CD4-positive, alpha-beta T cell treated with Interleukin-2 at 100 ng/mL for 4 hours (primary cell): ENCODE measurements around the gene LGR6.
"Not testable (repeated sequence)": the region's sequence is repeated elsewhere in the genome, so short reads cannot be mapped to it uniquely, and the experiment has no call there.

Experiments used
- DNase-seq: peaks from one replicate; pipeline ENCODE4 v3.0.0-alpha.2; 2020; ENCODE audit warnings: low spot score

Gene LGR6

DNA sequence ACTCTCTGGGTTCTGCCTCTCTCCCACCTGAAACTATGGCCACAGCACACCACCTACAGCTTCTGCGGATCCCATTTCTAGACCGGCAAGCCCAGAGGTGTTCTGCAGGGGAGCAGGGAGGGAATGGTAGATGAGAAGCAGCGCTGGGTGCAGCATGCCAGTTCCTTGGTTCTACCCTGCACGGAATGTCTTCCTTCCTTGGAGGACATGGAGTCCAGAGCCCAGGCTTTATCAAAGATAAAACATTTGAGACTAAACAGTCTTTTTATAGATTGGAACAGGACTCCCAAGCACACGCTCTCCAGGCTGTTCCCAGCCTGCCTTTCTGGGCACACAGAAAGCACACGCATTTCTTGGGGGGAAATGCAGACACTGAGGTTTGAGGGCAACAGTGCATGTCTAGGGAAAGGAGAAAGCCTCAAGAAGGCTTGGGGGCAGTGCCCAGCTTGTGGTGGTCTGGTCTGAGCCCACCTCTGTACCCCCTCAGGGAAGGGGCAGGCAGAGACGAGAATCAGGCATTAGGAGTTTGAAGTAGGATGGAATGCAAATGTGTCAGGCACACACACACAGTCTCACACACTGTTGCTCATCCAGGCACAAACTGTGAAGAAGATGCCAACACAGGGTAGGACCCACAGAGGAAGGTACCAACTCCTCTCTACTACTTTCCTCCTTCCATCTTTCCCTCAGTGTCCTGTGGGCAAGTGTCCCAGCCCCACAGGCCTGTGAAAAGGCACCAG lies 29.7 kb downstream of the LGR6 start:
- DNase-seq = no peak

DNA sequence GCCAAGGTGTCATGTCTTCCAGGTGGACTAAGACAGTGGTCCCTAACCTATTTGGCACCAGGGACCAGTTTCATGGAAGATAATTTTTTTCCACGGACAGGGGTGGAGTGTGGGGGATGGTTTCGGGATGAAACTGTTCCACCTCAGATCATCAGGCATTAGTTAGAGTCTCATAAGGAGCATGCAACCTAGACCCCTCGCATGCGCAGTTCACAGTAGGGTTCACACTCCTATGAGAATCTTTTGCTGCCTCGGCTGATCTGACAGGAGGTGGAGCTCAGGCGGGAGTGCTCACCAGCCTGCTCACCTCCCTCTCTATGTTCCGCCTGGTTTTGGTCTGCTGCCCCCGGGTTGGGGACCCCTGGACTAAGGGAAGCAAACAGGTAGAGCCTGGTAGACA lies 30.9 kb downstream of the LGR6 start:
- DNase-seq = no peak

DNA sequence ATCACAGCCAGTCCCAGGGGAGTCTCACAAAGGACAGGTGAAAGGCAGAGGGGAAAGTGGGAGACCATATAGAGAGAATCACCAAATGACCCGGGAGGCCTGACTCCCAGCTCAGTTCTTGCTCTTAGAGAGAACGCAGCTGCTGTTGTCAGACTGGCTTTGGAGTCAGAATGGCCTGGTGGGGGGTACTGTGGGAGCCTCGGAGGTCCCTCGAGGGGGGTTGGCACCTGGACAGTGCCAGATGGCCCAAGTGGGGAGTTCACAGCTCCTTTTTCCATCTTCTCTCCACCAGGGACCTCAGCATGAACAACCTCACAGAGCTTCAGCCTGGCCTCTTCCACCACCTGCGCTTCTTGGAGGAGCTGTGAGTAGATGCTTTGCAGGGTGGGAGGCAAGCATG lies 31.5 kb downstream of the LGR6 start:
- no peak for DNase-seq

DNA sequence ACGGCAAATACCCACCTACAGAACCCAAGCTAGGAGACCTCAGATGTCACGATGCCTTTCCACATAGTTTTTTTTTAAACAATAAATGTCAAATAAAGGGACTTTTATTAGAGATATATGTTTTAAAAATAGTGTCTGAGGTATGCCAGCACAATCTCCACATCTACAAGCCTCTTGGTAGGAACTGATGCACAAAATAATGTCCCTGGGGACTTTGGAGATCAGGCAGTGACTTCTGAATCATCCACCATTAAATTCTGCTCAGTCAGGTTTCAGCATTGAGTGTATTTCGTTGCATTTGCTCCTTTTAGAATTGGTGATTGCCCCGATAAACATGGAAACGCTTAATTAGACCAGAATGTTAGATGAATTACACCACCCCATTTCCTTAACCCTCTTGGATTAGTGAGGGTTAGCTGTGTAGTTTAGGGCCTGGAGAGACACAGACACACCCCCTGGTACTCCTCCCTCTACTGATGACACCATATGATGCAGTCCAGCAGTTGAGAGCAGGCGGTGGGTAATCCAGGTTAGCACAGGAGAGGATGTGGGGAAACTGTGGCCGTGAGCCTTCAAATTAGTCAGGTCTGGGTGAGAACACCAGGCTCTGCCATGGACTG lies 33.6 kb downstream of the LGR6 start:
- DNase-seq = no peak

DNA sequence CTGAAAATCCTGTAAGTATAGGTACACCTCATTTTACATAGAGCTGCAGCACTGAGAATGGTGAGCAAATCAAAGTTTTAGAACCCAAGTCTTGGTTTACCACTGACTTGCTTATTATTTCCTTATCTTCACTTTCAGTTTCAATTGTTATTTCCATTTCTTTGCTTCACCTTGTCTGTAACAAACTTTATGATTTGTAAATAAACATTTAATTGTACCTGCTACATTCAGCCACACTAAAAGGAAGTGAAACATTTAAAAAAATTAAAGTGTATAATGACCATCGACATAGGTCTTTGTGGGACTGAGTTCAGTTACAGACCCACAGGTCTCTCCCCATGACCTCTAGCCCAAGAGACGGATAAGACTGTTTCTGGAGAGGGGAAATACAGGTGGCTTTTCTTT lies 34.4 kb downstream of the LGR6 start:
- no peak for DNase-seq

DNA sequence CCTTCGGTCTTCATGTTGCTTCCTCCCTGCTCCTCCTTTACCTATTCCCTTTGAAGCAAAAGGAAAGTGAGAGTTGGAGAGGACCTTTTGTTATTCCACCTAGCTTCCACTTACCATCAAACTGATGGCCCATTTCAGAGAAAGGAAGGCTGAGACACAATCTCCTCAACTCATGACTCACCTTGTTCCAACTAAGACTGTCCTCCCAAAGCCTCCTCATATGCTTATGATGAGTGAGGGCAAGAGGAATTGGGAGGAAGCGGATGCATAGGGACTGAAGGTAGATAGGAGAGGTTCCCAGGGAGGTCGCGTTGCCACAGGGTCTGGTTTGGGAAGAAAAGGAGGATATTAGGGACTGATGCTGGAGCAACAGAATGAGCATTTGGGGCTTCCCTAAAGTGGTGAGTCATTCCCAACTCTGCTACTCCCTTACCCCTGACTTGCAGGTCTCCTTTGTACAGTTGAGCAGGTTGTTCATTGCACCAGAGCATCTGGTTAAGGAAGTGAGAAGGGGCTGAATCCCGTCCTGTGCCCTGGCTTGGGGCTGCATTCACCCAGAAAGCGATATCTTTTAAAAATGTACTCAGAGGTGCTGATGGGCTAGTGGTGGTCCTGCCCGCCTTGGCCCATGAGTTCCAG lies 35.0 kb downstream of the LGR6 start:
- DNase-seq = no peak

DNA sequence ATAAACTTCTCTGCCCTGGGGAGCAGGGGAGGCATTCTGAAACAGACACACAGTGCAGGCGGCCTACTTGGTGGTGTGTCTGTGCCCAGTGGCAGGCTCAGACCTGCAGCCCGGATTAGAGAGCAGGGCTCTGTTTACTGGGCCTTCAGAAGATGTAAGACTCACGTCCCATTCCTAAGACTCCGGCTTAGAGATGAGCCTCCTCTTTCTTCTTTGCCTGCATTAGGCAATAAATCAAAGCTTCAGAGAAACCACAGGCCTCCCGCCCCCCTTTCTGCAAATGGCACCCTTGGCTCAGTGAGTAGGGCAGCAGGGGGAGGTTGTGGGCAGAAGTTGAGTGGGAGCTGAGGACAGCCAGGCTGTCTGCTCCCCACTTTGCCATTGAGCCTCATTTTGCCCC lies 35.8 kb downstream of the LGR6 start:
- DNase-seq = no peak

DNA sequence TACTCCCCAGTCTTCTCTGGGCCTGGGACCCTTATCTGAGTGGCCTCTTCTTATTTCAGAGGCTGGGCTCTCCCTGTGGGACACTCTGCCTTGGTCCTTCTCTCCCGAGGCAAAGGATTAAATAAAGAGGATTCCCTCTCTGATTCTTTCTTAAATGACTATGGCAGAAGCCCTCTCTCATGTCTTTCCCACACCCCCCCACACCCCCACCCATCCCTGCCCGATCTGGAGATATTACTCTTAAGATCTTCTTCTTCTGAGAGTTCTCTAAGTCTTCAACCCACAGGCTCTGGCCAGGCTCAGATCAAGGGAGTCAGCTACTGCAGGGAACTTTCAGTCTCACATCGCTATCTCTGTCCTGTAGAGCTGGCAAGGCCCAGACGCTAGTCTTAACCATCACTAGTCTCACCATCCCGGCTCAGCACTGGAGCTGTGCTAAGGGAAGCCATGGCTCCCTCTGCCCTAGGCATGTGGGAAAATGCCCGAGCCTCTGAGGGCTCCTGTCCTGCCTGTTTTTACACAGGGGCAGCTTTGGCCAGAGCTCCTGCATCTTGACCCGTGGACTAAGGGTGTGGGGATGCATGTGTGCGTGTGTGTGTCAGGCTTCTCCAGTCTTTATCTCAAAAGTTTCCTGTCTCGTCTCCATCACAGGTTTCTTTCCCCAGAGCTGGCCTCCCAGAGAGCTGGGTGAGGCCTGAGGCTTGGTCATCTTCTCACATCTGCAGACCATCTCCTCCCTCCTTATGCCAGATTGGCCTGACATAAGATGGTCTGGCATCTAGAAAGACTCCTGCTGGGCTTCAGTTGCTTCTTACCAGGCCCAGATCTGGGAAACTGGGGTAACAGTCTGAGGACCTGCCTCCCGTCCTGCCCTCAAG lies 36.7 kb downstream of the LGR6 start:
- DNase-seq = no peak

DNA sequence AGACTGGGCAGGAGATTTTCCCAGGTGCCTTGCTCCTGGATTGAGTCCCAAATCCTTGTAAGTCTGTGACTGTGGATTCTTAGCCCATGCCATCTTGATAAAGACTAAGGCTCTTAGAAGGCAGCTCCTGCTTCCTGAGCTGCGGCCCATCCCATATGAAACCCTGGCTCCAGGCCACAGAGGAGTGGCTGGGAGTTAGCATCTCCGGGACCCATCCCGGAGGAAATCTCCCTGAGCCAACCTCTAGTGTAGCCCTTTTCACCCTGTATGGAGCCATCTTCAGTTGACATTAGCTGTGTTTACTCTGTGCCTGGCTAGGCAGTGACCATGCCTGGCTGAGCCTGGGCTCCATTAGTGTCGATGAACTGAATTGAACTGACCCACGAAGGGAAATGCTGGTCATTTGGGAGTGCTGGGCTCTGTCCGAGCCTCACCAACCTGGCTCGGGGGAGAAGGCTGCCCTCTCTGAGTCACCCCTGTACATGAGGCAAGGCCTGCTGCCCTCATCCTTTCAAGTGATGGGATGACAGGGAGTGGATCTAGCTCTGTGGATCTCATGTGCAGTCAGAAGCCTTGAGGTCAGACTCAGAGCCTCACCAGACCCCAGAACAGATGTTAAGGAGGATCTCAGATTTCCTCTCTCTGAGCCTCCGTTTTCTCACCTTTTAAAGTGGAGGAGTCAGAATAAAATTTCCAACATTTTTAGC lies 37.5 kb downstream of the LGR6 start:
- no peak for DNase-seq

DNA sequence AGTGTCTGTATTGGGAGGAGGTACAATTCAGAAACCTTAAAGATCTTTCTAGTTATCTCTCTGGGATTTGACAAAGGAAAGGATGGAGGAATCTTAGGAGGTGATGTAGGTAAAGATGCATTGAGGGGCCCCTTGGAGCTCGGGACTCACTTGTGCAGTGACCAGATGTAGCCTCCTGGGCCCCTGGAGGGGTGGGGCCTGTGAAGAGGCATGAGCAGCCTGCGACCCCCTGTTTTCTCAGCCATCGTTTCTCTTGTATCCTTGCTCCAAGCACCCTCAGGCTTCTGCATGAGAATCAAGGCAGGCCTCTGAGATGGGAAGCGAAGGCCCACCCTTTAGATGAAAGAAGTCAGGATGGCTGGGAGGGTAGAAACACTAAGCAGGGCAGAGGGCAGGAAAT lies 39.6 kb downstream of the LGR6 start:
- no peak for DNase-seq

DNA sequence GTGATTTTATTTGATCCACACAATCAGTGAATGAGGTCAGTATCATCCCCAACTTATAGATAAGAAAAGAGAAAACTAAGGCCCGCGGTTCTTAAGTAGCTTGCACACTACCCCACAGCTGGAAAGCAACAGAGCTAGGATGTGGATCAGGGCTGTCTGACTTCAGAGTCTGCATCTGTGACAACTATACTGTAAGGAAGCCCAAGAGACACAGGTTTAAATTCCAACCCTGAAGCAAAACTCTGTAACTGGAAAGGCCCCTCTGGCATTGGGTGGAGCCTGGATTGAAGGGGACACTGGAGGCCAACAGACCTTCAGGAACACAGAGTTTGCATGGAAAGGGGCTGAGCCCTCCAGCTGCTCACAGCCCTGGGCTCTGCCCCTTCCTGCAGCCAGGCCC lies 40.2 kb downstream of the LGR6 start:
- DNase-seq = no peak

DNA sequence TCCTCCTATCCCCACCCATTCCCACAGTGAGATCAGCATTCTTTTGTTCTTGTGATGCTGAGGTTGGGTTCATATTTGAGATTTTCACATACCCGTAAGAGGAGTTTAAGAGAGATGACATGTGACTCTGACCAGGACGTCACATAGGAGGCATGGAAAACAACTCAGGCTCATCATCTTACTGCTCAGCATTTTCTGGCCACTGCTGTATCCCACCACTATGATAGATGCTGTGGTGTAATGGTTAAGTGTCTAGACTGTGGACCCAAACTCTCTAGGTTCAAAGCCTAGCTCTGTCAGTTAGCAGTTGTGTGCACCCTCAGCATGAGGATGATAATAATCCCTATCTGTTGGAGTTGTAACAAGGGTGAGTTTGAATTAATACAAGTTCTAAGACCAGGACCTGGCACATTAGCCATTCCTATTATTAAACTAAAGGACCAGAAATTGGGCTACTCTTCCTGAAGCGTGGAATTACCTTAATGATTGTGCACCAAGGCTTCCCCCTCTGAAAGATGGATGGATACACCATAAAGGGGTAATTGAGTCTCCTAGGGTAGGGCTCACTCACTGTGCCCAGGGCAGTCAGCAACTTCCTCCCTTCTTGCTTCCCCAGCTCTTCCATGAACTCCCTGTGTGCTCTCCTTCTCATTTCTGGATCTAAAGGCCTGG lies 40.9 kb downstream of the LGR6 start:
- no peak for DNase-seq

DNA sequence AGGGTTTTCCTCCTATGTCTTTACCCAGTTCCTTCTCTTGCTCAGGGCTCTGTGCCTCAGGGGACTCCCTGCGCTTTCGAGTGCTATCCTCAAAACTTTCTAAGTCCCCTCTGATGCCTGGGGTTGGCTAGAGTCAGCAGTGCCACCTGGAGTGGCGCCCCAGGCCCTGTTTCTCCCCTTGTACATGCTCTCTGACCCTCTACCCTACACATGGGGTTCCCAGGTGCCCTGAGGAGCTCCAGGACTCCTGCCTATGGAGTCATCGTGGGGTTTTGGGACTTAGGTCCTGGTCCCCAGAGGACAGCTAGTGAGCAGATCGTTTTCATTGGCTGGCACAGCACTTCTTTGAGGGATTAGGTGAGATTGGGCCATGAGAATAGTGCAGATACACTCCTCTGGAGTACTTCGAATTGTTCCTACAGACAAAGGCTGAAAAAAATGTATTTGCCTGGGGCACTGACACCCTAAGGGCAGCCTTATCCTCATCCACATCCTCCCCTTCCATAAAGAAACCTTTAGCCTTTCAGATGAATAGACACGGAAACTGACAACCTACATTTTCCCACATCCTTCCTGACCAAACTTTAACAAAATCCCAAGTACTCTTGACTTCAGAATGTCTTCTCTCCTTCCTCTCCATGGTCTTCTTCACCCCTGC lies 41.5 kb downstream of the LGR6 start:
- DNase-seq = no peak

DNA sequence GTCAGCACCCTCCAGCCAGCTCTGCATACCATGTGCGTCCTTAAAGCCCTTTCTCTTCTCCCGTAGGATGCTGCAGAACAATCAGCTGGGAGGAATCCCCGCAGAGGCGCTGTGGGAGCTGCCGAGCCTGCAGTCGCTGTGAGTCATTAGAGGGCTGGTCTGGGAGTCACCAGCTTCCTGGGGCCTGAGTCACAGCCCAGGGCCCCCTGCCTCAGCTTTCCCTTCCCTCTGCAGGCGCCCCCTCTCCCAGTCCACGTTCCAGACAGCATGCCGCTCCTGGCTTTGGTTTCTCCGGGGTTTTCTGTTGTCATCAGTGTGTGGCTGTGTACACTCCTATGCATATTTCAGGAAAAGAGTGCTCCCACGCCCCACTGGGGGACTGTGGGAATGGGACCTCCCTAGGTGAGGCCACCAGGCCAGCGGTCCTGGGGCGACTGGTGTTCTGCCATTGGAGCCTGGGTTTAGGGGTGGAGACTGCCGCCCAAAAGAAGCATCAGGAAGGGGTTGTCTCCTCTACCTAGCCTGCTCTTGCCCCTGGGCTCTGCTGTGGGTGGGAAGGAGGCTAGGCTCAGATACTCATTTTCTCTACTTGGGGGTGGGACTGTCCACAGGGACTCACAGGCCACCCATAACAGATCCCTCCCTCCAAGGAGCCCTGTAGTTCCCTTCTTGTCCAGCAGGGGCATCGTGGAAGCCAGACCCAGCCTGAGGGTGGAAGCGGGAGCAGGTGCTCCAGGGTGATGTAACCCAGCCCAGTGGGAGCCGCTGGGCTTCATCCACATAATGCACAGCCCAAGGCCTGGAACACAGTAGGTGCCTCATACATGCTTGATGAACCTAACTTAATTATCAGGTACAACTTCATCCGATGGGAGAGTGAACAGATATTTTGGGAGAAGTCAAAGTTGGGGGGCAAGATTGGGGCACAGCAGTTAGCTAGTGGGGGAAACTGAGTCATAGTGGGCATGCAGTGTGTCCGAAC lies 42.5 kb downstream of the LGR6 start:
- DNase-seq = peak; percentile 66

DNA sequence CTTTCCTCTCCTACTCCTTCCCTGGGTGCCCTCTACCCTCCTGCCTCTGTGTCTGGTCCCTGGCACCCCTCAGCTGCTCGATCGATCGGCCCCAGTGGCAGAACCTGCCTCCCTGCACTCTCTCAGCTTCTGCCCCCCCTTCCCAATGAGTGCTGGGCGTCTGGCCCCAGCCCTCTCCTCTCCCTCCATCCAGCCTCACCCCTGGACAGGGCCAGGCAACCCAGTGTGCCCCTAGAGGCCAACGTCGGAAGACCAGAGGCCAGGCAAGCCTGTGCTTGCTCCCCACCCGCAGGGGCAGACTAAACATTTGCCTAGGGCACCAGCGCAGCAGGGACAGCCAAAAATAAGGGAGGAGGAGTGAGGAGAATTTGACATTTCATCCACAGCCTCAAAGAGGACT lies 43.5 kb downstream of the LGR6 start:
- no peak for DNase-seq

DNA sequence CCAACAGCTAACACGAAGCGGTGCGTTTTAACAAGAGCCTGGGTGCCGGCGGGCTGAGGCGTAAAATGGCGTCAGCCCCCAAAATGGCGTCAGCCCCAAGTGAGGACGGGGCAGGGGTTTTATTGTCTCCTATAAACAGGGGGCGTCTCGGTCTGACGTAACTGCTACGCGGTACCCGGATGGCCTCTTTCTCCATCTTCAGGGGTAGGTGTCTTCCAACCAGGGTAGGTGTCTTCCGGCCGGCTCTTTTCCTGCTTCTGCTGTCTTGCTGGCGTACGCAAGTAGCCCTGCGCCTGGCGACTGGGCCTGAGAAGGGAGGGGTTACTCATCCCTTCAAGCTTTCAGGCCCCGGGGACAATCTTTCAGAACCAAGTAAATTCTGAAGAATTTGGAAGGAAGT lies 45.3 kb downstream of the LGR6 start:
- DNase-seq = no peak

DNA sequence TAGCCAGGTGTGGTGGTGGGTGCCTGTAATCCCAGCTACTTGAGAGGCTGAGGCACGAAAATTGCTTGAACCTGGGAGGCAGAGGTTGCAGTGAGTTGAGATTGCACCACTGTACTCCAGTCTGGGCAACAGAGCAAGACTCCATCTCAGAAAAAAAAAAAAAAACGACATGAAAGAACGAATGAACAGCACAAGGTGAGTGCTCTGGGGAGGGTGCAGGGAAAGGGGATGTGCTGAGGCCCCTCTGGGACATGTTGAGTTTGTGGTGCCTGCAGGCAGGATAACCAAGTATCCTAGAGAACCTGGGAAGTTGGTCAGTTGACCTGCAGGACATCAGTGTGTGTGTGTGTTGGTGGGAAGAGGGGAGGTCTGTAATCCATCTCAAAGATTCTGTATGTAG lies 46.6 kb downstream of the LGR6 start:
- not testable (repeated sequence) for DNase-seq

DNA sequence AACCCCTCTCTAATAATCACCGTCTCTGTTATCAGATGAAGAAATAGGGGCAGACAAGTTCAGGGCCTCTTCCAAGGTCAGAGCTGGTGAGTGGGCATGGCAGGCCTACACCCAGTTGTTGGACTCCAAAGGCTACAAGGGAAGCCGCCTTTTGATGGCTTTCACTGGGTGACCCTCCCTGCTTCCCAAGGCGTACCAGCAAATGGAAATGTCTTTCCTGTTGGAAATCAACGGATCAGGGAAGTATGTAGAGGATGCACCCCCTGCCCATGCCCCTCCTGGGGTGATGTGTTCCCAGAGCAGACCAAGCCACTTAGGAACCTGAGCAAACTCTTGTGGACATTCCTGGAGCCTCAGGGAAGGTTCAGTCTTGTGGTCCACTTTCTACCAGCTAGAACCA lies 47.4 kb downstream of the LGR6 start:
- DNase-seq = no peak

DNA sequence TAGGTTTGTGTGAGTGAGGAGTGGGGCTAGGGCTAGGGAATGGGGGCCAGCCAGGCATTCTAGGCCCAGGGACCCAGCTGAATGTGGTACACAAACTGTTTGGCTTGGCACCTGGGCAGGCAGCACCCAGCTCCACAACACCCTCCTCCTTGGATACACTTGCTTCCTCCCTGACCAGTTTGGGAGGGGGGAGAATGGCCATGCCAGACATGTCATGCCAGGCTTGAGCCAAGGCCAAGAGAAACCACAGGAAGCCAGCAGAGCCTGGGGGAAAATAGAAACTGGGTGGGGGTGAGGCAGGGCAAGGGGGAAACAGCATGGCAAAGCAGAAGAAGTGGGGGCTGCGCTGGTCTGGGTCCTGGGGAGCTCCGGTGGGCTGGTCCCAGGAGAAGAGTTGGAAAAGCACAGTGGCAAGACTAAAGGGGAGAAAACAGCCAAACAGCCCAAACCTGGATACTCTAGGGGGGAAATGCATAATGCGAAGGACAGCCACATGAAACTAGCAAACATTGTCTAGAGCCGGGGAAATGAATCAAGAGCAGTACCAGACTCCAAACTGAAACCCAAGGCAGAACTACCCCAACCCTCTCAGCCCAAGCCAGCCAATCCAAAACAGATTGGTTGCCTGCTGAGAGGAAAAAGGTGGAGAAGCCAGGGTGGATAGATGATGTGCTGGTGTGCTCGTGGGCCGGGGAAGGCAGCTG lies 47.9 kb downstream of the LGR6 start:
- no peak for DNase-seq
